GM10266 (cell line): ENCODE measurements around the gene HAPLN2.

ENCODE experiments used
- DNase-seq: peaks from one replicate; pipeline ENCODE4 v3.0.0; 2012; ENCODE audit errors: extremely low spot score
- TF ChIP-seq, protein P1 (sequence below): IDR thresholded peaks from 2 replicates; pipeline ENCODE4 v1.5.1; 2012; ENCODE audit warnings: mild to moderate bottlenecking, low read depth; ENCODE audit not compliant: control insufficient read depth, insufficient read depth; ENCODE audit errors: missing control alignments

HAPLN2 gene

GRCh38 chr1:156643778-156644092, 24.5 kb downstream of the HAPLN2 start:
- peak; percentile 83 for DNase-seq
- TF ChIP-seq, protein P1, sequence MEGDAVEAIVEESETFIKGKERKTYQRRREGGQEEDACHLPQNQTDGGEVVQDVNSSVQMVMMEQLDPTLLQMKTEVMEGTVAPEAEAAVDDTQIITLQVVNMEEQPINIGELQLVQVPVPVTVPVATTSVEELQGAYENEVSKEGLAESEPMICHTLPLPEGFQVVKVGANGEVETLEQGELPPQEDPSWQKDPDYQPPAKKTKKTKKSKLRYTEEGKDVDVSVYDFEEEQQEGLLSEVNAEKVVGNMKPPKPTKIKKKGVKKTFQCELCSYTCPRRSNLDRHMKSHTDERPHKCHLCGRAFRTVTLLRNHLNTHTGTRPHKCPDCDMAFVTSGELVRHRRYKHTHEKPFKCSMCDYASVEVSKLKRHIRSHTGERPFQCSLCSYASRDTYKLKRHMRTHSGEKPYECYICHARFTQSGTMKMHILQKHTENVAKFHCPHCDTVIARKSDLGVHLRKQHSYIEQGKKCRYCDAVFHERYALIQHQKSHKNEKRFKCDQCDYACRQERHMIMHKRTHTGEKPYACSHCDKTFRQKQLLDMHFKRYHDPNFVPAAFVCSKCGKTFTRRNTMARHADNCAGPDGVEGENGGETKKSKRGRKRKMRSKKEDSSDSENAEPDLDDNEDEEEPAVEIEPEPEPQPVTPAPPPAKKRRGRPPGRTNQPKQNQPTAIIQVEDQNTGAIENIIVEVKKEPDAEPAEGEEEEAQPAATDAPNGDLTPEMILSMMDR = no peak

DNA sequence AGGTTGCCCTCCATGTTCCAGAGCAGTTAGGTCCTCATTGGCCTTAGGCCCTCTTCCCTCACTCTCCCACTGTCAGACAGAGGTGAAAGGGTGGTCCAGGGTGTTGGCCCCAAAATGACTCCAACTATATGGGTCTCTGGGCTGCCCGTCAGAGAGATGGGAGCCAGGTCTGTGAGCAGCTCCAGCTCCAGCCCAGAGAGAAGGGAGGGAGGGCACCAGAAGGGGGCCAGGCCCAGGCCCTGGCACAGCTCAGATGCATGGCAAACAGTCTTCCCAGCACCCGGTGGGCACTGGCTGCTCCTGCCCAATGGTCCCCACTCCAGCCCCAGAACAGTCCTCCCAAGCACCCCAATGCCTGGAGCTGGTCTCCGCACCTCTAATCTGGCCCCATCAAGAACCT, 24.9 kb downstream of the HAPLN2 start:
- DNase-seq = no peak
- TF ChIP-seq, protein P1 = no peak

GRCh38 chr1:156644640-156645039, 25.4 kb downstream of the HAPLN2 start:
- DNase-seq = no peak
- TF ChIP-seq, protein P1 = no peak

DNA sequence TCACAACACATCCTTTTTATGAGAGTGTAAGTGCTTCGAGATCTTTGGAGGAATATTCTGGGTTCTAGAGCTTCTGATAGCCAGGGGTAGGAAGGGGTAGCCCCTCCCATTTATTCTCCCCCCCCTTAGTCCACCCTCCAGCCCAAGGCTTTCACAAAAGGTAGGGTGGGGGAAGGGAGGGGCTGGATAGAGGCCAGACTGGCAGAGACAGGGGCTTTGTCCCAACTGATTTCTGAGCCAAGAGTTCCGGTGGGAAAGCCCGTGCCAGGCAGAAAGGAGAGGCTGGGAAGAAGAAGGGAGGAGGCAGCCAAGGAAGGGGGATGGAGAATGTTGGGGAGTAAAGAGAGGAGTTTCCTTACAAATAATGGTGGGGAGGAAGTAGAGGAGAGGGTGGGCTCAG, 25.8 kb downstream of the HAPLN2 start:
- TF ChIP-seq, protein P1 = no peak
- DNase-seq = no peak

GRCh38 chr1:156645666-156646065, 26.5 kb downstream of the HAPLN2 start:
- DNase-seq = no peak

GRCh38 chr1:156646738-156647211, 27.6 kb downstream of the HAPLN2 start:
- DNase-seq = no peak
- TF ChIP-seq, protein P1 = no peak

More at GRCh38 chr1:156645666-156646065, 26.5 kb downstream of the HAPLN2 start:
- TF ChIP-seq, protein P1 = no peak

DNA sequence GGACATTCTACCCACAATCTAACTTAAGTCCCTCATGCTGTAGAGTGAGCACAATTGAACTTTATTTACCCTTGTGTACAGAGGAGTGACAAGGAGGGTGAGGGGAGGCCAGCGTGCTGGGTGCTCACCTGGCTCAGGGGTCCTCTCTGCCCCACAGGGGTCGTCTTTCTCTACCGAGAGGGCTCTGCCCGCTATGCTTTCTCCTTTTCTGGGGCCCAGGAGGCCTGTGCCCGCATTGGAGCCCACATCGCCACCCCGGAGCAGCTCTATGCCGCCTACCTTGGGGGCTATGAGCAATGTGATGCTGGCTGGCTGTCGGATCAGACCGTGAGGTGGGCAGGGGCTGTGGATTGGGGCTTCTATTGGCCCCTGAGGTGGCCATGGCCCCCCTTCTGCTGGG, 28.1 kb downstream of the HAPLN2 start:
- TF ChIP-seq, protein P1 = no peak
- DNase-seq = no peak
